OCI-LY1 (cell line): Measurements from ENCODE around the gene TOMM5.

Source experiments
- H2AFZ ChIP-seq: fragments of 200-600 bp; sonication (generic), shearing (Covaris generic); 2 replicates; pipeline ENCODE4 v1.6.0; 2014; ENCODE audit warnings: antibody characterized with exemption, mild to moderate bottlenecking, low read length
- H3F3A ChIP-seq: fragments of 200-600 bp; sonication (generic), shearing (Covaris generic); 2 replicates; pipeline ENCODE4 v1.6.0; 2014; ENCODE audit warnings: mild to moderate bottlenecking, antibody characterized with exemption, low read length, moderate library complexity; ENCODE audit not compliant: insufficient read depth
- H3K27ac ChIP-seq: fragments of 200-600 bp; sonication (generic); 2 replicates; pipeline ENCODE4 v1.5.1; 2014; ENCODE audit warnings: low read length, mixed run types, mild to moderate bottlenecking, low read depth; ENCODE audit not compliant: poor library complexity, severe bottlenecking
- H3K27me3 ChIP-seq: fragments of 200-600 bp; sonication (generic); 2 replicates; pipeline ENCODE4 v1.6.0; 2014; ENCODE audit warnings: antibody characterized with exemption, mild to moderate bottlenecking, low read length, moderate library complexity; ENCODE audit not compliant: insufficient read depth
- H3K36me3 ChIP-seq: fragments of 200-600 bp; sonication (generic); 2 replicates; pipeline ENCODE4 v1.6.1; 2014; ENCODE audit warnings: mild to moderate bottlenecking, antibody characterized with exemption, low read length, moderate library complexity, mixed read lengths; ENCODE audit not compliant: insufficient read depth
- H3K4me1 ChIP-seq: fragments of 200-600 bp; sonication (generic); 2 replicates; pipeline ENCODE4 v1.5.1; 2014; ENCODE audit warnings: mild to moderate bottlenecking, low read length, moderate library complexity; ENCODE audit not compliant: insufficient read depth, severe bottlenecking
- H3K4me2 ChIP-seq: fragments of 200-600 bp; sonication (generic), shearing (Covaris generic); 2 replicates; pipeline ENCODE4 v1.6.1; 2014; ENCODE audit warnings: low read length
- H3K4me3 ChIP-seq: fragments of 200-600 bp; sonication (generic); 2 replicates; pipeline ENCODE4 v1.5.1; 2014; ENCODE audit warnings: low read length, low read depth, mild to moderate bottlenecking, mixed read lengths; ENCODE audit not compliant: poor library complexity, severe bottlenecking
- H3K79me2 ChIP-seq: fragments of 200-600 bp; shearing (Covaris generic); 2 replicates; pipeline ENCODE4 v1.6.1; 2016; ENCODE audit warnings: mixed run types, low read length, mixed read lengths; ENCODE audit not compliant: insufficient read depth
- H3K9ac ChIP-seq: fragments of 200-600 bp; sonication (generic), shearing (Covaris generic); 2 replicates; pipeline ENCODE4 v1.6.1; 2014; ENCODE audit warnings: mild to moderate bottlenecking, low read length, mixed read lengths
- H3K9me2 ChIP-seq: fragments of 200-600 bp; sonication (generic), shearing (Covaris generic); 2 replicates; pipeline ENCODE4 v1.6.1; 2014; ENCODE audit warnings: low read depth, mild to moderate bottlenecking, low read length, mixed read lengths
- H3K9me3 ChIP-seq: fragments of 200-600 bp; shearing (Covaris generic); 2 replicates; pipeline ENCODE4 v1.6.1; 2014; ENCODE audit warnings: low read length, mixed read lengths
- H4K20me1 ChIP-seq: fragments of 200-600 bp; sonication (generic), shearing (Covaris generic); 2 replicates; pipeline ENCODE4 v1.6.0; 2016; ENCODE audit warnings: mild to moderate bottlenecking, low read length; ENCODE audit not compliant: insufficient read depth
- CTCF ChIP-seq: fragments of 200-600 bp; sonication (generic), shearing (Covaris generic); IDR thresholded peaks from 2 replicates; pipeline ENCODE4 v1.5.1; 2017; ENCODE audit warnings: mild to moderate bottlenecking, antibody characterized with exemption, low read length, moderate library complexity, mixed read lengths
- EZH2 ChIP-seq: fragments of 200-600 bp; sonication (generic), shearing (Covaris generic); IDR thresholded peaks from 2 replicates; pipeline ENCODE4 v1.8.0; 2017; ENCODE audit warnings: borderline replicate concordance, mixed run types, mild to moderate bottlenecking, antibody characterized with exemption, low read length, moderate library complexity, mixed read lengths

Gene TOMM5

GRCh38 chr9:37539634-37540033 lies 52.8 kb downstream of the TOMM5 start:
- Histone ChIP-seq H3K9ac (no peak overlapping the region), H3K27ac (peak overlapping the region; percentile 22), H4K20me1 (no peaks in the 10 kb centered on the region), H3K27me3 (no peaks in the 10 kb centered on the region), H3K4me3 (no peak overlapping the region), H3K36me3 (peaks cover 57% of the 10 kb centered on the region), H3F3A (no peaks in the 10 kb centered on the region), H3K79me2 (no peaks in the 10 kb centered on the region), H3K4me1 (no peaks in the 10 kb centered on the region), H3K9me2 (no peaks in the 10 kb centered on the region), H3K4me2 (no peak overlapping the region), H2AFZ (no peak overlapping the region), H3K9me3 (no peaks in the 10 kb centered on the region)
- no peak for TF ChIP-seq CTCF
- TF ChIP-seq EZH2 = no peak
